ENCODE results near the gene ANP32B.

The ANP32B gene

DNA sequence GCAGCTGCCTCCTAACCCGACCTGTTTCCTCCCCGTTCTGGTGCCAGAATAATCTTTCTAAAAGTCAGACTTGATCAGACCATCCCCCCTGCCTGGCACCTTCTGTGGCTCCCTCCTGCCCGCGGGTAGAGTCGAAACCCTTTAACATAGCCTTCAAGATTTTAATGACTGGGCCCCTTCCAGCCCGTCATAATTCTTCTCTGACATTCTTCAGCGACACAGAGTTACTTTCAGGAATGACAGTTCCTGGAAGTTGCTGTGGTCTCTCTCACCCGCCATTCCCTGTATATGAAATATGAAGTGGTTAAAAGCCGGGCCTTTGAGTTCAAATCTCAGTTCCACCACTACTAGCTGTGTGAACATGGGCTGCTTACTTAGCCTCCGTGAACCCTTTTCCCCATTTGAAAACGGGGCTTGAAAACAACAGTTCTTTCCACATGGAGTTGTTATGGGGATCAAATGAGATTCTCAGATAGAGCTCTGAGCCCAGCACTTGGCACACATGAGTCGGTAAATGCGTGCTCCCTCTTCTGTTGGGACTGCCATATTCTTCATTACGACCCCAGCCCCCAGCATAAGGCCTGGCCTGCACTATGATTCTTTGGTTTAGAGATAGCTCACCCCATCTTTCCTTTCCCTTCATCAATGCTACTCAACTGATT is 74.1 kb downstream of the ANP32B start:
- in situ Hi-C loops (cut with HindIII; ENCODE audit: low sequenced_read_pairs), result no loop called here

- in situ Hi-C loops (cut with HindIII; ENCODE audit: low sequenced_read_pairs), result no loop called here
Observed at GRCh38 chr9:98062161-98062560, 79.0 kb downstream of the ANP32B start.

DNA sequence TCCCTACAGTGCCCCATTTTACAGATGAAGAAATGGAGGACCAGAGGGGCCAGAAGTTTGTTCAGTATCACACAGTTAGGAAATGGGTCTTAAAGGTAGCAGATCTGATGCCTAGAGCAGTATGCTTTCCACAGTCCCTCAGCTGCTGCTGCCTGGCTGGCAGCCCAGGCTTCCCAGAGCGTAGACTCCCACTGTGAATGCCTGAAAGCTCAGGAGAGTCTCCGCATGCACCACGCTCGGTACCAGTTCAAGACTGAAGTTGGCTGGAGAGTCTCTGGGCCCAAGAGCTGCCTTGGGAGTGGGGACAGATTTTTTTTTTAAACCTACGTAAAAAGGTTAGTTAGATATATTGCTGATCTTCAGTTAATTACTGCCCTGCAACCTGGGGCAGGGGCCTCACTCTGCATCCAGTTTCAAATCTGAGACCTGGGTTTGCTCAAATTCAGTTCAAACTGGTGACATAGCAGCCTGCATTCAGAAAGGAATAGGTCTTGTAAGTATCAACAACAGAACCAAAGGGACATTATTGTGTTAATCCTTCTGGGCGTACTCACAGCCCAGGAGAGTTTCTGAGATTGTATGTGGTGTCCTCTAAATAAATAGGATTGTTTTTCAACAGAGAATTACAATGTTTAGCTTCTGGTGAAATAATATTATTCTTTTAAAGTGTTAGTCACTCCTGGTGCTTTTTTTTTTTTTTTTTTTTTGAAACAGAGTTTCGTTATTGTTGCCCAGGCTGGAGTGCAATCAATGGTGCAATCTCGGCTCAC is 81.7 kb downstream of the ANP32B start:
- in situ Hi-C loops (cut with HindIII; ENCODE audit: low sequenced_read_pairs), result no loop called here

All from DLD1 (cell line).